H1 (cell line): ENCODE data around the gene DDX23. TPM values are rescaled to one million over a fixed set of nuclear protein-coding genes. Genes with fewer than 3 reads are reported as not detected.

Source experiments
- BRCA1 ChIP-seq: IDR thresholded peaks from 2 replicates; pipeline ENCODE4 v1.6.1; 2012; ENCODE audit warnings: low read depth, low read length, improper control_type of control experiment
- CHD7 ChIP-seq: fragments of 300-600 bp; sonication (generic); IDR thresholded peaks from 2 replicates; pipeline ENCODE4 v1.7.1; 2012; ENCODE audit warnings: low read length, moderate library complexity, mild to moderate bottlenecking, inconsistent platforms; ENCODE audit not compliant: insufficient replicate concordance
- E2F6 ChIP-seq: IDR thresholded peaks from 2 replicates; pipeline ENCODE4 v1.6.1; 2012; ENCODE audit warnings: inconsistent platforms
- FOSL1 ChIP-seq: IDR thresholded peaks from 2 replicates; pipeline ENCODE4 v1.6.1; 2011; ENCODE audit warnings: mild to moderate bottlenecking, low read depth, low read length, moderate library complexity; ENCODE audit not compliant: insufficient read depth
- JUN ChIP-seq: IDR thresholded peaks from 2 replicates; pipeline ENCODE4 v1.6.1; 2011; ENCODE audit warnings: low read depth, mild to moderate bottlenecking, improper control_type of control experiment, low read length
- JUND ChIP-seq: IDR thresholded peaks from 2 replicates; pipeline ENCODE4 v1.6.1; 2011; ENCODE audit warnings: mild to moderate bottlenecking, improper control_type of control experiment, low read length
- NRF1 ChIP-seq: IDR thresholded peaks from 2 replicates; pipeline ENCODE4 v1.6.1; 2011; ENCODE audit warnings: mild to moderate bottlenecking, low read depth, low read length, improper control_type of control experiment
- POU5F1 ChIP-seq: IDR thresholded peaks from 2 replicates; pipeline ENCODE4 v1.6.1; 2011; ENCODE audit warnings: low read depth, mild to moderate bottlenecking, low read length, moderate library complexity
- SRF ChIP-seq: IDR thresholded peaks from 2 replicates; pipeline ENCODE4 v1.6.1; 2011; ENCODE audit warnings: mild to moderate bottlenecking, low read depth, low read length, moderate library complexity
- TEAD4 ChIP-seq: IDR thresholded peaks from 2 replicates; pipeline ENCODE4 v1.6.1; 2012; ENCODE audit warnings: low read depth, low read length, inconsistent platforms, mixed read lengths
- ZNF274 ChIP-seq: IDR thresholded peaks from 2 replicates; pipeline ENCODE4 v1.7.0; 2012; ENCODE audit warnings: low read length, borderline replicate concordance; ENCODE audit errors: extremely low read depth
- polyA plus RNA-seq, 7 experiments: library from polyadenylated mRNA; depleted of rRNA in 3 of 7; stranded (reverse) in 5 of 7; unstranded in 2 of 7; fragments of >200 nt in 5 of 7; fragments of 200-250 nt in 2 of 7; gene quantifications; 1 replicate in 5 of 7; 2 replicates in 1 of 7; 4 replicates in 1 of 7; pipeline versions ENCODE4 v1.2.1 to v1.2.3, GENCODE V29; 2011 to 2013; ENCODE audit warnings: missing spikeins in 2 of 7, mixed read lengths in 2 of 7
- total RNA-seq: library from RNA; stranded (reverse); fragmentation: NEBNext Ultra II Directional; extraction: Animal tissue kit (Norgen Biotek cat#: 25700); gene quantifications from 2 replicates; pipeline ENCODE4 v1.2.1, GENCODE V29; 2021

The DDX23 gene
- total and polyA plus RNA-seq, 2 of the 8 experiments (the other 6 are each of a cell fraction or from before 2014, with no cell fraction given): 43.5 to 107 TPM

DNA sequence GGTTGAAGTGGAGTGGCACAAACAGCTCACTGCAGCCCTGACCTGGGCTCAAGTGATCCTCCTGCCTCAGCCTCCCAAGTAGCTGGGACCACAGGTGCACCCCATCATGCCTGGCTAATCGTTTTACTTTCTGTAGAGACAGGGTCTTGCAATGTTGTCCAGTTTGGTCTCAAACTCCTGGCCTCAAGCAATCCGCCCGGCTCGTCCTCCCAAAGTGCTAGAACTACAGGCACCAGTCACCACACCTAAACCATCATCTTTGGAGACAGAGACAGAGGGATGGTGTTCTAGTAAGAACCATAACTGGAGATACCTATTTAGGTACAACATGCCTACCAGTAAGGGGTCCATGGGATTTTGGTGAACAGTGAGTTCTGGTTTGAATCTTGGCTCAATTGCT, 2.5 kb upstream of the DDX23 start (continued):
- TF ChIP-seq CHD7 (no peak), POU5F1 (no peak), E2F6 (no peak), JUND (no peak), TEAD4 (no peak), ZNF274 (no peak), FOSL1 (no peak), JUN (no peak), BRCA1 (no peak), NRF1 (no peak), SRF (no peak)
